Measurements from ENCODE around the gene MYO9B. TPM values are rescaled to one million over a fixed set of nuclear protein-coding genes. Genes with fewer than 3 reads are reported as not detected.

The MYO9B gene
- total and polyA plus RNA-seq, 9 of the 15 experiments (the other 6 are each of a cell fraction or from before 2014, with no cell fraction given) = 2.4 to 77.6 (median 23.0) TPM

DNA sequence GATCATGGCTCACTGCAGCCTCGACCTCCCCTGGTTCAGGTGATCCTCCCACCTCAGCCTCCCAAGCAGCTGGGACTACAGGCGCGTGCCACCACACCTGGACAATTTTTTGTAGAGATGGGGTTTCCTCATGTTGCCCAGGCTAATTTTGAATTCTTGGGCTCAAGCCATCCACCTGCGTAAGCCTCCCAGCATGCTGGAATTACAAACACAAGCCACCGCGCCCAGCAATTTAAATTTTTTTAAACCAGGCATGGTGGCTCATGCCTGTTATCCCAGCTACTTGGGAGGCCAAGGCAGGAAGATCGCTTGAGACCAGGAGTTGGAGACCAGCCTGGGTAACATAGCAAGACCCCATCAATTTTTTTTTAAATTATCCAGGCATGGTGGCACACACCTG is 79.7 kb downstream of the MYO9B start:
- Histone ChIP-seq H4K20me1 (replicated peaks; ENCODE audit: control insufficient read depth, insufficient read depth, low read length) (no peaks in the 10 kb centered on the region), H3K27ac (ENCODE audit: extremely low read depth, low read depth, low read length) (no peak overlapping the region), H3K36me3 (ENCODE audit: control insufficient read depth, insufficient read depth, low read length) (peaks cover 74% of the 10 kb centered on the region; the same call in 2 of the 3 replicates), H3K9ac (ENCODE audit: insufficient read depth in 1 of 2, low read depth in 2 of 2, low read length in 2 of 2) (no peak overlapping the region), H3K79me2 (ENCODE audit: control insufficient read depth, insufficient read depth, low read length) (no peaks in the 10 kb centered on the region), H3K4me3 (no peak overlapping the region), H3K9me1 (ENCODE audit: control insufficient read depth, insufficient read depth, low read length) (no peaks in the 10 kb centered on the region), H3K27me3 (ENCODE audit: control insufficient read depth in 2 of 2, insufficient read depth in 2 of 2, low read length in 2 of 2) (no peaks in the 10 kb centered on the region), H3K4me2 (ENCODE audit: insufficient read depth, low read length) (no peak overlapping the region), H3K4me1 (replicated peaks in 1 of 2; ENCODE audit: control insufficient read depth in 2 of 2, insufficient read depth in 2 of 2, low read length in 2 of 2) (no peaks in the 10 kb centered on the region), H2AFZ (ENCODE audit: low read depth, low read length) (no peak overlapping the region), H3K9me3 (replicated peaks; ENCODE audit: control insufficient read depth, insufficient read depth, low read depth, low read length) (no peaks in the 10 kb centered on the region)
- no peak for FAIRE-seq
- TF ChIP-seq GABPA (tag; conservative IDR thresholded peaks at IDR 0.05; ENCODE audit: low read depth) = no peak
- no peak for TF ChIP-seq HIVEP1 (CRISPR knock-in tag; IDR thresholded peaks at IDR 0.05)
- TF ChIP-seq TAF7 (tag; IDR thresholded peaks at IDR 0.05) = no peak
- no peak for TF ChIP-seq ZBTB7A (IDR thresholded peaks at IDR 0.05; ENCODE audit: borderline replicate concordance, control insufficient read depth, low read depth, low read length)
- no peak for TF ChIP-seq ZBTB26 (CRISPR knock-in tag; IDR thresholded peaks at IDR 0.05)
- no peak for TF ChIP-seq JUN (IDR thresholded peaks at IDR 0.05; ENCODE audit: borderline replicate concordance, low read depth, low read length)
- TF ChIP-seq JUN (CRISPR knock-in tag; IDR thresholded peaks at IDR 0.05; ENCODE audit: borderline replicate concordance) = no peak
- no peak for TF ChIP-seq TRIM25 (IDR thresholded peaks at IDR 0.05; ENCODE audit: borderline replicate concordance)
- no peak for TF ChIP-seq ZNF324 (CRISPR knock-in tag; IDR thresholded peaks at IDR 0.05)
- no peak for TF ChIP-seq ZNF263 (CRISPR knock-in tag; IDR thresholded peaks at IDR 0.05; ENCODE audit: borderline replicate concordance)
- no peak for TF ChIP-seq MAFK (IDR thresholded peaks at IDR 0.05; ENCODE audit: low read length)
- TF ChIP-seq THAP7 (CRISPR knock-in tag; IDR thresholded peaks at IDR 0.05) = no peak
- in situ Hi-C loops (cut with MboI) = no loop called here
- DNase-seq (ENCODE audit: extremely low read depth in 1 of 4, low spot score in 3 of 4) = no peak
- ChIA-PET POLR2A (interaction anchor here (0.6 to 0.8 kb wide), 2 partner anchors 14 to 84 kb away, joined by 3 read pairs; no protein-coding TSS in a partner anchor), CTCF (ENCODE audit: low intra/inter-chr PET ratio) (no interaction called here)
- no peak for ATAC-seq
- no TSS peak for BruUV-seq (replicated peaks)
- intact Hi-C loops (cut with micrococcal nuclease) = no loop called here
- 98% methylated on average over 7 of the region's 7 CpGs for WGBS (ENCODE audit: insufficient coverage, low coverage, missing lambda C conversion rate)
